Colonic mucosa (tissue), 4 donors: ENCODE measurements around the gene XK. TPM values are rescaled to one million over a fixed set of nuclear protein-coding genes. Genes with fewer than 3 reads are reported as not detected.

ENCODE experiments used
- DNase-seq: peaks from one replicate; pipeline ENCODE4 v3.0.0-alpha.2; 2020
- H3K27ac ChIP-seq: fragments of 200-600 bp; one replicate; pipeline ENCODE4 v1.8.0; 2021
- H3K27me3 ChIP-seq: fragments of 200-600 bp; one replicate; pipeline ENCODE4 v1.8.0; 2021
- H3K36me3 ChIP-seq: fragments of 200-600 bp; one replicate; pipeline ENCODE4 v1.8.0; 2021
- H3K4me1 ChIP-seq: fragments of 200-600 bp; one replicate; pipeline ENCODE4 v1.8.0; 2021; ENCODE audit warnings: mild to moderate bottlenecking
- H3K4me3 ChIP-seq: fragments of 200-600 bp; one replicate; pipeline ENCODE4 v1.8.0; 2021
- H3K9ac ChIP-seq, 2 donors: one replicate each; pipeline ENCODE4 v1.7.0; 2013; ENCODE audit warnings: control low read depth in 2 of 2, low read depth in 2 of 2, low read length in 2 of 2
- H3K9me3 ChIP-seq: fragments of 200-600 bp; one replicate; pipeline ENCODE4 v1.8.0; 2021
- intact Hi-C: fragments of 100-400 bp; cut with DNase I; formaldehyde crosslinking; loops from one replicate; pipeline ENCODE4 v1.14.1; 2022
- total RNA-seq, 2 donors: library from RNA; stranded (reverse); fragmentation: NEBNext Ultra II Directional in 1 of 2; extraction: Animal tissue kit (Norgen Biotek cat#: 25700) in 1 of 2; gene quantifications; one replicate each; pipeline ENCODE4 v1.2.1, GENCODE V29; 2021
- TF ChIP-seq, protein P1 (sequence below): fragments of 200-600 bp; IDR thresholded peaks from one replicate; pipeline ENCODE4 v1.8.0; 2022; ENCODE audit warnings: antibody characterized with exemption, mild to moderate bottlenecking
- donor health status: healthy.
- donor health status: DM: no; HTN: no; CAD: no.
- donor health status: DM: no; HTN: no; CAD: no.

The XK gene
- total RNA-seq, 2 donors from 2014 or later: 25.2 to 27.8 TPM

DNA sequence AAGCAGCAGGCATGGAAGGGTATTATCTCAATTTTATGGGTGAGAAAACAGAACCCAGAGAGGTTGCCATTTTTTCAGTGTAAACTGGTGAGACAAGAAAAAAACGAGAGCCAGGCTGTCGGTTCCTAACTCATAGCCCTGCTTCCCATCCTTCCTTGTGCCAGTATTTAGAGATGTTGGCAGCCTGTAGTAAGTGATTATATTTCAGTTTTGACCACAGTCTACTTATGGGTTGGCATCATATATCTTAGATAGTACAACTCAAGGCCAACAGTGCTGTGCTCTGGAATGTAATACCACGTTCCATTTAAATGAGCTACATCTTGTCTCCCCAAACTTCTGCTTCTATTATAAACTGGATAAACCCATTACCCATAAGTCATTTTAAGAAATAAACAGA, 40.8 kb downstream of the XK start:
- no peak for DNase-seq
- Histone ChIP-seq H3K27me3 (no peaks in the 10 kb centered on the region), H3K9me3 (no peaks in the 10 kb centered on the region), H3K9ac (no peak overlapping the region), H3K27ac (no peak overlapping the region), H3K36me3 (no peaks in the 10 kb centered on the region), H3K4me3 (no peak overlapping the region), H3K4me1 (no peaks in the 10 kb centered on the region)
- intact Hi-C loops: no loop called here
- TF ChIP-seq, protein P1, sequence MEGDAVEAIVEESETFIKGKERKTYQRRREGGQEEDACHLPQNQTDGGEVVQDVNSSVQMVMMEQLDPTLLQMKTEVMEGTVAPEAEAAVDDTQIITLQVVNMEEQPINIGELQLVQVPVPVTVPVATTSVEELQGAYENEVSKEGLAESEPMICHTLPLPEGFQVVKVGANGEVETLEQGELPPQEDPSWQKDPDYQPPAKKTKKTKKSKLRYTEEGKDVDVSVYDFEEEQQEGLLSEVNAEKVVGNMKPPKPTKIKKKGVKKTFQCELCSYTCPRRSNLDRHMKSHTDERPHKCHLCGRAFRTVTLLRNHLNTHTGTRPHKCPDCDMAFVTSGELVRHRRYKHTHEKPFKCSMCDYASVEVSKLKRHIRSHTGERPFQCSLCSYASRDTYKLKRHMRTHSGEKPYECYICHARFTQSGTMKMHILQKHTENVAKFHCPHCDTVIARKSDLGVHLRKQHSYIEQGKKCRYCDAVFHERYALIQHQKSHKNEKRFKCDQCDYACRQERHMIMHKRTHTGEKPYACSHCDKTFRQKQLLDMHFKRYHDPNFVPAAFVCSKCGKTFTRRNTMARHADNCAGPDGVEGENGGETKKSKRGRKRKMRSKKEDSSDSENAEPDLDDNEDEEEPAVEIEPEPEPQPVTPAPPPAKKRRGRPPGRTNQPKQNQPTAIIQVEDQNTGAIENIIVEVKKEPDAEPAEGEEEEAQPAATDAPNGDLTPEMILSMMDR: no peak

DNA sequence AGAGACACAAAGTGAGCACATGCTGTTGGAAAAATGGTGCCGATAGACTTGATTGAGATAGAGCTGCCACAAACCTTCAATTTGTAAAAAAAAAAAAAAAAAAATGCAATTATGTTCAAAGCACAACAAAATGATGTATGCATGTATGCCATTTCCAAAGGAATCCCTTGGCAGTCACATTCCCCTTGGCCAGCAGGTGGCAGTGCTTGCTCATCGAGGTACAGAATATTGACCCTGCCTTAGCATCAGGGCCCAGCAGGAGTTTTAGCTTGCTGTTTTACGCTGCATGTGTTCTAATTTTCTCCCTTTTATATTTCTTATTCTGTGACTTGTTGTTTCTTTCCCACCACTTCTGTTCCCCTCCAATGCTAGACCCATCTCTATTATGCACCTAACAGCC, 59.8 kb downstream of the XK start:
- Histone ChIP-seq H3K9ac (no peak overlapping the region), H3K9me3 (no peaks in the 10 kb centered on the region), H3K27ac (no peak overlapping the region), H3K4me3 (no peak overlapping the region), H3K36me3 (no peaks in the 10 kb centered on the region), H3K27me3 (no peaks in the 10 kb centered on the region), H3K4me1 (no peaks in the 10 kb centered on the region)
- peak; percentile 85 for DNase-seq
- TF ChIP-seq, protein P1: peak; percentile 86
- intact Hi-C loops: loop anchor here (5.0 kb wide), 1 partner anchor 77 kb away; no protein-coding TSS in a partner anchor

DNA sequence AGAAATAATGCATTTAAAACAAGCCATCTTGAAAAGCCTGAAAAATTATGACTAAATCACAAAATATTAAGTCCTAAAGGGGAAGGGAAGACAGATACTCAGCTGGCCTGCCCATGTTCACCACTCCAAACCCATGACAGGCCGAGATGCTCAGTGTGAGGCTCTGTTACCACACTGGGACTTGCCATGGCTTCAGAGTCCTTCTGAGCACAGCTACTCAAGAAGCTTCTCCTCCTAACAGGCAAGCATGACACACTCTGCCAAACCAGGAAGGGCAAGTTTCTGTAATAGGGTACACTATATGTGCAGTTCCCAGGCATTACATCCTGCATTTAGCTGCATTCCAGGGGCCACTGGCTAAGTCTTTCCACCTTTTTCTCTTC, 60.2 kb downstream of the XK start:
- Histone ChIP-seq H3K4me1 (no peaks in the 10 kb centered on the region), H3K9me3 (no peaks in the 10 kb centered on the region), H3K27ac (no peak overlapping the region), H3K36me3 (no peaks in the 10 kb centered on the region), H3K4me3 (no peak overlapping the region), H3K27me3 (no peaks in the 10 kb centered on the region), H3K9ac (no peak overlapping the region)
- DNase-seq: no peak
- TF ChIP-seq, protein P1: no peak
- intact Hi-C loops: loop anchor here (5.0 kb wide), 1 partner anchor 76 kb away; no protein-coding TSS in a partner anchor

DNA sequence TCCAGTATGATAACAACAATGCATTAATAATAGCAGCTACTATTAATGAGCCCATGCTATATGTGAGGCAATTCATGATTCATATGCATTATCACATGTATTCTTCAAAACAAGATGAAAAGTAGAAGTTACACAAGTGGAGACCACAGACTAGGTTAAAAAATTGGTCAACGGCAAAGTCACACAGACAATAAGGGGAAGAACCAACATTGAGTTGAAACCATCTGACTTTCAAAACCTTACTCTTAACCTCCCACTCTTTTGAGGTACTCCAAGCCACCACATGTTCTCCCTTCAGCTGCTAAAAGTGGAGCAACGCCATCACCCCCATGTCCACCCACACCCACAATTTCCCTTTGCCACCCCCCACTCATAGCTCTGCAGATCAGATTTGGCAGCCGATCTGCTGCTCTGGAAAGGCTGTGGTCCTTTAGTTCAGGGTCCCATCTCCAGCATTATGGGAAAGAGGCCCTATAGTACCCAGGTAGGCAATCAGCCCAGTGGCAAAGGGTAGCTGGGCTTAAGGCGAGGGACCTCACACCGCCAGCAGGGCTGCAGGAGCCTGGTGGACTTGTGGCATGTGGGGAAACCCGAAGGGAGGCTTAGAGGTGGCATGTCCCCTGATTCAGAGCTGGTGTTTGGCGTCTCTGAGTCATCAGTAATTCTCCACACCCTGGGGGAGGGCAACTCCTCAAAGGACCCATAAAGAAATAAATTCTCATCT, 60.8 kb downstream of the XK start:
- no peaks in the 10 kb centered on the region for H3K4me1 ChIP-seq
- TF ChIP-seq, protein P1: no peak
- H3K27me3 ChIP-seq: no peaks in the 10 kb centered on the region
- no peaks in the 10 kb centered on the region for H3K9me3 ChIP-seq
- DNase-seq: no peak
- no peak overlapping the region for H3K27ac ChIP-seq
- H3K4me3 ChIP-seq: no peak overlapping the region
- H3K36me3 ChIP-seq: no peaks in the 10 kb centered on the region
- intact Hi-C loops: loop anchor here (5.0 kb wide), 1 partner anchor 76 kb away; no protein-coding TSS in a partner anchor
- no peak overlapping the region for H3K9ac ChIP-seq

DNA sequence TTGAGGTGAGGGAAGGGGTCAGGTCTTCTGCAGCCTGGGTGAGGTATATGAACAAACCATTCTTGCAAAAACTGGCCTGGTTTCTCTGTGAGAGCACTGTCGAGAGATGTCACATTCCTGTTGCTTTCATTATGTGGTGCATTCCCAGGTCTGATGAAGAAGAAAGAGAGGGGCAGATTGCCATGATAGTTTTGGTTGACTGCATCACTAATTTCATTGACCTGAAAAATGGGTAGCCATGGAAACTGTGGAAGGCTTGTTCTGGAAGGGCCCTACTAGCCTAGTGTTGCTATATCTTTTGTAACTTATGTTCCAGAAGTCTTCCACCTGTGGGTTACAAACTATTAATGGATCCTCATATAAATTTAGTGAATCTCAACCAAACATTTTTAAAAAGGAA, 61.4 kb downstream of the XK start:
- H3K9me3 ChIP-seq: no peaks in the 10 kb centered on the region
- TF ChIP-seq, protein P1: no peak
- no peaks in the 10 kb centered on the region for H3K27me3 ChIP-seq
- H3K27ac ChIP-seq: no peak overlapping the region
- H3K36me3 ChIP-seq: no peaks in the 10 kb centered on the region
- H3K4me3 ChIP-seq: no peak overlapping the region
- DNase-seq: no peak
- no peaks in the 10 kb centered on the region for H3K4me1 ChIP-seq
- intact Hi-C loops: loop anchor here (5.0 kb wide), 1 partner anchor 75 kb away; no protein-coding TSS in a partner anchor
- H3K9ac ChIP-seq: no peak overlapping the region
